Esophagus squamous epithelium (tissue), 5 donors: ENCODE data around the gene PSAPL1. TPM values are rescaled to one million over a fixed set of nuclear protein-coding genes. Genes with fewer than 3 reads are reported as not detected.

Experiments
- DNase-seq: peaks from one replicate; lab custom pipeline; 2025; lab: John Stamatoyannopoulos, UW
- H3K27ac ChIP-seq, 4 donors: fragments of 200-600 bp; sonication (generic); one replicate each; pipeline ENCODE4 v1.5.1; 2016 to 2019; ENCODE audit warnings: mild to moderate bottlenecking in 1 of 4
- H3K27me3 ChIP-seq, 4 donors: fragments of 200-600 bp; sonication (generic); 1 replicate in 3 of 4; 2 replicates in 1 of 4; pipeline versions ENCODE4 v1.5.1 to v1.6.0; 2017 to 2021; ENCODE audit warnings: antibody characterized with exemption in 1 of 4
- H3K36me3 ChIP-seq, 3 donors: fragments of 200-600 bp; sonication (generic); one replicate each; pipeline ENCODE4 v1.5.1; 2016 to 2019
- H3K4me1 ChIP-seq, 3 donors: fragments of 200-600 bp; sonication (generic); one replicate each; pipeline ENCODE4 v1.5.1; 2017 to 2019
- H3K4me3 ChIP-seq, 4 donors: fragments of 200-600 bp; sonication (generic); 1 replicate in 3 of 4; 2 replicates in 1 of 4; pipeline ENCODE4 v1.5.1; 2016 to 2019; ENCODE audit warnings: mild to moderate bottlenecking in 2 of 4, moderate library complexity in 1 of 4
- H3K9me3 ChIP-seq, 3 donors: fragments of 200-600 bp; sonication (generic); one replicate each; pipeline ENCODE4 v1.5.1; 2016 to 2019
- CTCF ChIP-seq, 6 experiments: fragments of 450-650 bp in 4 of 6; fragments of 200-600 bp in 2 of 6; sonication (generic) in 2 of 6; IDR thresholded peaks; one replicate each; pipeline ENCODE4 v1.5.1; 2016 to 2019; ENCODE audit warnings: antibody characterized with exemption in 6 of 6, mild to moderate bottlenecking in 4 of 6, moderate library complexity in 4 of 6
- POLR2A ChIP-seq, 4 donors: fragments of 450-650 bp; IDR thresholded peaks; one replicate each; pipeline ENCODE4 v1.6.1; 2017; ENCODE audit warnings: antibody characterized with exemption in 4 of 4, mild to moderate bottlenecking in 4 of 4, moderate library complexity in 3 of 4
- WGBS, 2 donors: methylation state at CpG; one replicate each; pipeline ENCODE4 v1.1.5; 2018; 5-methylcytosine and 5-hydroxymethylcytosine counted together
- intact Hi-C: fragments of 100-400 bp; cut with DNase I; formaldehyde crosslinking; loops from one replicate; pipeline ENCODE4 v1.15.0; 2022
- total RNA-seq, 4 donors: library from RNA; depleted of rRNA; stranded (reverse); fragments of >200 nt; gene quantifications; one replicate each; pipeline ENCODE4 v1.1.0, GENCODE V29; 2016
- donor health status: DM: yes; HTN: yes; CAD: no.

Gene PSAPL1
- total RNA-seq, 4 donors from 2014 or later: under 0.01 to 0.15 (median 0.09) TPM; not detected in 1

- H3K9me3 ChIP-seq: no peaks in the 10 kb centered on the region
- no peaks in the 10 kb centered on the region for H3K4me1 ChIP-seq
- H3K27me3 ChIP-seq: peaks cover 0 to 42% (median 0%) of the 10 kb centered on the region in 4 donors
- TF ChIP-seq CTCF (IDR thresholded peaks at IDR 0.05): no peak
- no peak for TF ChIP-seq POLR2A (IDR thresholded peaks at IDR 0.05)
- 52 to 69% methylated on average over 5 to 12 of the region's 12 CpGs for WGBS, 2 donors
- no peak overlapping the region for H3K4me3 ChIP-seq
- intact Hi-C loops: no loop called here
- no peak overlapping the region for H3K27ac ChIP-seq
- no peak for DNase-seq
- H3K36me3 ChIP-seq: no peaks in the 10 kb centered on the region
These were observed 45.0 kb downstream of the PSAPL1 start for GRCh38 chr4:7389719-7390118.

- TF ChIP-seq CTCF (IDR thresholded peaks at IDR 0.05): no peak
- TF ChIP-seq POLR2A (IDR thresholded peaks at IDR 0.05): no peak
- 81 to 92% methylated on average over 4 to 15 of the region's 15 CpGs for WGBS, 2 donors
- Histone ChIP-seq H3K9me3 (no peaks in the 10 kb centered on the region), H3K36me3 (no peaks in the 10 kb centered on the region), H3K27ac (no peak overlapping the region), H3K27me3 (peaks cover 0 to 36% (median 0%) of the 10 kb centered on the region in 4 donors), H3K4me1 (no peaks in the 10 kb centered on the region), H3K4me3 (no peak overlapping the region)
- intact Hi-C loops: no loop called here
- no peak for DNase-seq
These were observed 45.5 kb downstream of the PSAPL1 start for GRCh38 chr4:7389101-7389701.

GRCh38 chr4:7388627-7389026 is 46.1 kb downstream of the PSAPL1 start:
- peaks cover 0 to 31% (median 0%) of the 10 kb centered on the region in 4 donors for H3K27me3 ChIP-seq
- DNase-seq: no peak

GRCh38 chr4:7387925-7388324 is 46.8 kb downstream of the PSAPL1 start:
- H3K4me3 ChIP-seq: no peak overlapping the region
- H3K9me3 ChIP-seq: no peaks in the 10 kb centered on the region
- intact Hi-C loops: no loop called here
- H3K27ac ChIP-seq: no peak overlapping the region
- no peak for TF ChIP-seq POLR2A (IDR thresholded peaks at IDR 0.05)
- TF ChIP-seq CTCF (IDR thresholded peaks at IDR 0.05): no peak
- H3K27me3 ChIP-seq: peaks cover 0 to 25% (median 0%) of the 10 kb centered on the region in 4 donors
- DNase-seq: no peak
- no peaks in the 10 kb centered on the region for H3K36me3 ChIP-seq
- no peaks in the 10 kb centered on the region for H3K4me1 ChIP-seq
- 66 to 90% methylated on average over 3 to 5 of the region's 6 CpGs for WGBS, 2 donors

More at GRCh38 chr4:7388627-7389026, 46.1 kb downstream of the PSAPL1 start:
- TF ChIP-seq CTCF (IDR thresholded peaks at IDR 0.05) (no peak), POLR2A (IDR thresholded peaks at IDR 0.05) (no peak)
- H3K36me3 ChIP-seq: no peaks in the 10 kb centered on the region
- no peak overlapping the region for H3K27ac ChIP-seq
- H3K9me3 ChIP-seq: no peaks in the 10 kb centered on the region
- WGBS, 2 donors: 82 to 84% methylated on average over 11 of the region's 13 CpGs
- H3K4me1 ChIP-seq: no peaks in the 10 kb centered on the region
- no peak overlapping the region for H3K4me3 ChIP-seq
- intact Hi-C loops: no loop called here

- intact Hi-C loops: no loop called here
- Histone ChIP-seq H3K4me3 (no peak overlapping the region), H3K9me3 (no peaks in the 10 kb centered on the region), H3K36me3 (no peaks in the 10 kb centered on the region), H3K4me1 (peaks cover 0 to 7% (median 0%) of the 10 kb centered on the region in 3 donors), H3K27me3 (peaks cover 0 to 11% (median 0%) of the 10 kb centered on the region in 4 donors), H3K27ac (no peak overlapping the region)
- WGBS, 2 donors: 73 to 79% methylated on average over 3 to 5 of the region's 12 CpGs
- no peak for DNase-seq
- no peak for TF ChIP-seq POLR2A (IDR thresholded peaks at IDR 0.05)
- no peak for TF ChIP-seq CTCF (IDR thresholded peaks at IDR 0.05)
These were observed 49.5 kb downstream of the PSAPL1 start for GRCh38 chr4:7384929-7385890.
